Measurements from ENCODE around the gene TSPAN14. TPM values are rescaled to one million over a fixed set of nuclear protein-coding genes. Genes with fewer than 3 reads are reported as not detected.

The TSPAN14 gene
- total RNA-seq, 1 experiment from 2014 or later = not detected

GRCh38 chr10:80528901-80529300 is 74.8 kb downstream of the TSPAN14 start:
- Histone ChIP-seq H3K9me2 (replicated peaks; ENCODE audit: low read length) (no peaks in the 10 kb centered on the region), H3K4me2 (ENCODE audit: low read length) (no peak overlapping the region), H4K20me1 (ENCODE audit: low read length) (no peaks in the 10 kb centered on the region), H3K79me2 (ENCODE audit: low read length) (no peaks in the 10 kb centered on the region), H3K9me3 (ENCODE audit: low read length) (no peaks in the 10 kb centered on the region), H3K9ac (ENCODE audit: low read length) (no peak overlapping the region), H3K36me3 (ENCODE audit: low read depth, low read length) (no peaks in the 10 kb centered on the region), H3K4me3 (ENCODE audit: low read length) (no peak overlapping the region), H3F3A (ENCODE audit: low read length, unreplicated experiment) (no peaks in the 10 kb centered on the region), H3K27me3 (ENCODE audit: low read length) (no peaks in the 10 kb centered on the region), H3K4me1 (ENCODE audit: insufficient read depth, low read length) (no peaks in the 10 kb centered on the region), H3K27ac (ENCODE audit: low read length) (no peak overlapping the region), H2AFZ (ENCODE audit: low read length) (no peak overlapping the region)
- CTCF ChIA-PET = no interaction called here
- no peak for TF ChIP-seq EZH2 (IDR thresholded peaks at IDR 0.05; ENCODE audit: low read length, unreplicated experiment)
- TF ChIP-seq, protein P1, sequence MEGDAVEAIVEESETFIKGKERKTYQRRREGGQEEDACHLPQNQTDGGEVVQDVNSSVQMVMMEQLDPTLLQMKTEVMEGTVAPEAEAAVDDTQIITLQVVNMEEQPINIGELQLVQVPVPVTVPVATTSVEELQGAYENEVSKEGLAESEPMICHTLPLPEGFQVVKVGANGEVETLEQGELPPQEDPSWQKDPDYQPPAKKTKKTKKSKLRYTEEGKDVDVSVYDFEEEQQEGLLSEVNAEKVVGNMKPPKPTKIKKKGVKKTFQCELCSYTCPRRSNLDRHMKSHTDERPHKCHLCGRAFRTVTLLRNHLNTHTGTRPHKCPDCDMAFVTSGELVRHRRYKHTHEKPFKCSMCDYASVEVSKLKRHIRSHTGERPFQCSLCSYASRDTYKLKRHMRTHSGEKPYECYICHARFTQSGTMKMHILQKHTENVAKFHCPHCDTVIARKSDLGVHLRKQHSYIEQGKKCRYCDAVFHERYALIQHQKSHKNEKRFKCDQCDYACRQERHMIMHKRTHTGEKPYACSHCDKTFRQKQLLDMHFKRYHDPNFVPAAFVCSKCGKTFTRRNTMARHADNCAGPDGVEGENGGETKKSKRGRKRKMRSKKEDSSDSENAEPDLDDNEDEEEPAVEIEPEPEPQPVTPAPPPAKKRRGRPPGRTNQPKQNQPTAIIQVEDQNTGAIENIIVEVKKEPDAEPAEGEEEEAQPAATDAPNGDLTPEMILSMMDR (conservative IDR thresholded peaks at IDR 0.05; ENCODE audit: low read depth, low read length) = no peak
- POLR2A ChIA-PET (ENCODE audit: unreplicated experiment) = no interaction called here
- intact Hi-C loops (cut with micrococcal nuclease) = no loop called here
- DNase-seq (no peak), ATAC-seq (no peak)
- no TSS peak for BruUV-seq (replicated peaks)

DNA sequence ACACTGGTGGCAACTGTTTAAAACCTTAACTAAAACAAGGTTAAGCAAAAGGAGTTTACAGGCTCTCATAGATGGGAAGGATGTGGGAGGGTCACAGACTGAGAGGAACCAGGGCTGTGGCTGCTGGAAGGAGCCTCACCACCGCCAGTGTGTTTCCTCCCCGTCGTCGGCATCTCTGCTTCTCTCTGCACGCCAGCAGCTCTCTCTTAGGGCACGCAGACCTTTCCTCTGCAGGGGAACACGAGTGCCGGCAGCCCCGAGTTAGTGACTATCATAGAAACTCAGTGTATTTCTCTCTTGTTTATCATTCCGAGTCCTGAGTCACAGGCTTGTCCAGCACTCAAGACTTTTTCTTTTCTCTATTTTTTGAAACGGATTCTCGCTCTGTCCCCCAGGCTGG is 75.5 kb downstream of the TSPAN14 start:
- Histone ChIP-seq H3K9me3 (ENCODE audit: low read length) (no peaks in the 10 kb centered on the region), H3K4me1 (ENCODE audit: insufficient read depth, low read length) (no peaks in the 10 kb centered on the region), H3K4me3 (ENCODE audit: low read length) (no peak overlapping the region), H3K4me2 (ENCODE audit: low read length) (no peak overlapping the region), H4K20me1 (ENCODE audit: low read length) (no peaks in the 10 kb centered on the region), H3K9ac (ENCODE audit: low read length) (no peak overlapping the region), H3K79me2 (ENCODE audit: low read length) (no peaks in the 10 kb centered on the region), H3K36me3 (ENCODE audit: low read depth, low read length) (no peaks in the 10 kb centered on the region), H3K27me3 (ENCODE audit: low read length) (no peaks in the 10 kb centered on the region), H2AFZ (ENCODE audit: low read length) (no peak overlapping the region), H3F3A (ENCODE audit: low read length, unreplicated experiment) (no peaks in the 10 kb centered on the region), H3K27ac (ENCODE audit: low read length) (no peak overlapping the region), H3K9me2 (replicated peaks; ENCODE audit: low read length) (no peaks in the 10 kb centered on the region)
- no TSS peak for BruUV-seq (replicated peaks)
- intact Hi-C loops (cut with micrococcal nuclease) = no loop called here
- POLR2A ChIA-PET (ENCODE audit: unreplicated experiment) = no interaction called here
- ATAC-seq (no peak), DNase-seq (no peak)
- no peak for TF ChIP-seq EZH2phosphoT487 (IDR thresholded peaks at IDR 0.05; ENCODE audit: borderline replicate concordance, low read length)
- TF ChIP-seq, protein P1 (conservative IDR thresholded peaks at IDR 0.05; ENCODE audit: low read depth, low read length) = no peak
- TF ChIP-seq EZH2 (IDR thresholded peaks at IDR 0.05; ENCODE audit: low read length, unreplicated experiment) = no peak
- CTCF ChIA-PET = no interaction called here

- Histone ChIP-seq H3K9ac (ENCODE audit: low read length) (no peak overlapping the region), H3K9me3 (ENCODE audit: low read length) (no peaks in the 10 kb centered on the region), H3K4me2 (ENCODE audit: low read length) (no peak overlapping the region), H3K4me1 (ENCODE audit: insufficient read depth, low read length) (no peaks in the 10 kb centered on the region), H3F3A (ENCODE audit: low read length, unreplicated experiment) (no peaks in the 10 kb centered on the region), H3K36me3 (ENCODE audit: low read depth, low read length) (no peaks in the 10 kb centered on the region), H3K79me2 (ENCODE audit: low read length) (no peaks in the 10 kb centered on the region), H3K9me2 (replicated peaks; ENCODE audit: low read length) (no peaks in the 10 kb centered on the region), H3K27ac (ENCODE audit: low read length) (no peak overlapping the region), H3K4me3 (ENCODE audit: low read length) (no peak overlapping the region), H4K20me1 (ENCODE audit: low read length) (no peaks in the 10 kb centered on the region), H2AFZ (ENCODE audit: low read length) (no peak overlapping the region), H3K27me3 (ENCODE audit: low read length) (no peaks in the 10 kb centered on the region)
- ATAC-seq = no peak
- BruUV-seq (replicated peaks) = no TSS peak
- ChIA-PET POLR2A (ENCODE audit: unreplicated experiment) (no interaction called here), CTCF (no interaction called here)
- intact Hi-C loops (cut with micrococcal nuclease) = no loop called here
- no peak for DNase-seq
- TF ChIP-seq, protein P1 (conservative IDR thresholded peaks at IDR 0.05; ENCODE audit: low read depth, low read length) = no peak
- TF ChIP-seq EZH2phosphoT487 (IDR thresholded peaks at IDR 0.05; ENCODE audit: borderline replicate concordance, low read length) = no peak
- no peak for TF ChIP-seq EZH2 (IDR thresholded peaks at IDR 0.05; ENCODE audit: low read length, unreplicated experiment)
Observed at GRCh38 chr10:80530251-80530650, 76.1 kb downstream of the TSPAN14 start.

Measured in PC-3 (cell line).